Peyer's patch (tissue), 4 donors: ENCODE results near the gene PLCL1. TPM values are rescaled to one million over a fixed set of nuclear protein-coding genes. Genes with fewer than 3 reads are reported as not detected.

Experiments
- DNase-seq, 3 donors: peaks; one replicate each; pipeline ENCODE4 v3.0.0-alpha.2; 2017 to 2019
- H3K27ac ChIP-seq, 4 donors: fragments of 200-600 bp; sonication (generic); one replicate each; pipeline ENCODE4 v1.5.1; 2016 to 2019
- H3K27me3 ChIP-seq, 2 donors: fragments of 200-600 bp; sonication (generic); one replicate each; pipeline ENCODE4 v1.5.1; 2019
- H3K36me3 ChIP-seq, 3 donors: fragments of 200-600 bp; sonication (generic); one replicate each; pipeline ENCODE4 v1.5.1; 2016 to 2019
- H3K4me1 ChIP-seq, 4 donors: fragments of 200-600 bp; sonication (generic); one replicate each; pipeline ENCODE4 v1.5.1; 2016 to 2019
- H3K4me3 ChIP-seq, 4 donors: fragments of 200-600 bp; sonication (generic); 1 replicate in 3 of 4; 2 replicates in 1 of 4; pipeline ENCODE4 v1.5.1; 2016 to 2019; ENCODE audit warnings: mild to moderate bottlenecking in 1 of 4
- H3K9me3 ChIP-seq, 4 donors: fragments of 200-600 bp; sonication (generic); one replicate each; pipeline ENCODE4 v1.5.1; 2016 to 2019; ENCODE audit warnings: mild to moderate bottlenecking in 1 of 4
- POLR2A ChIP-seq, 2 donors: fragments of 450-650 bp; IDR thresholded peaks; one replicate each; pipeline ENCODE4 v1.5.1; 2017; ENCODE audit warnings: antibody characterized with exemption in 2 of 2, mild to moderate bottlenecking in 2 of 2, moderate library complexity in 2 of 2
- total RNA-seq, 4 donors: library from RNA; depleted of rRNA; stranded (reverse); fragments of >200 nt; gene quantifications; one replicate each; pipeline ENCODE4 v1.1.0, GENCODE V29; 2016
- TF ChIP-seq, protein P1 (sequence below), 6 experiments: fragments of 450-650 bp in 4 of 6; fragments of 200-600 bp in 2 of 6; sonication (generic) in 1 of 6; IDR thresholded peaks; one replicate each; pipeline ENCODE4 v1.5.1; 2017 to 2019; ENCODE audit warnings: antibody characterized with exemption in 6 of 6, mild to moderate bottlenecking in 3 of 6, moderate library complexity in 1 of 6

The PLCL1 gene
- total RNA-seq, 4 donors from 2014 or later = 1.9 to 5.8 (median 2.8) TPM; not detected in 1

DNA sequence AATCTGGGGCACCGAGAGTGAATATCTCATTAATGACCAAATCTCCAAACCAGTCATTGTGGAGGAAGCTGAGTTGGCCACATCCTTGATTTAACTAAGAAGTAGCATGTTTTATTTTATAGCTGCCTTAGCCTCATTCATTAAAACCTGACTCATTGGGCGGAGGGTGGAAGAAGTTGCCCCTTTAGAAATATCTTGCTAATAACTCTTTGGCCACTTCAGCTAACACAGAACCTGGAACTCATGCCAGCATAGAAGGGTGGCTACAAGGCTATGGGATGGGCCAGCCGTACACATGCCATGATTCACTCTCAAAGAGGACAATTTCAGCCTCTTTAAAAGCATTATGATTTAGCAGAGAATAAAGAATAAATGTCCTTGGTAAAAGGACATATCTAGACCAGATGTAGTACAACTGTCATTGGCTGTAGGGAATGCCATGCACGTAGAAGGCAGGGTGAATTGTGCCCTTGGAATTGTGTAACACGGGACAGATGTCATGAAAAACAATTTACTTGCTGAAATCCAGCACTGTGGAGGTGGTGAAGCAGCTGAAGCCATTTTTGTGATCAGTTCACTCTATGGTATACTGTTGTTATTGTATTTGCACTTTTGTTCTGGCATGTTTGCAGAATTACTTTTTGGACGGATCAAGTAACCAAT is 330.0 kb downstream of the PLCL1 start:
- Histone ChIP-seq H3K4me1 (no peaks in the 10 kb centered on the region), H3K27ac (no peak overlapping the region), H3K9me3 (no peaks in the 10 kb centered on the region), H3K27me3 (no peaks in the 10 kb centered on the region), H3K36me3 (no peaks in the 10 kb centered on the region), H3K4me3 (no peak overlapping the region)
- DNase-seq = no peak
- TF ChIP-seq, protein P1, sequence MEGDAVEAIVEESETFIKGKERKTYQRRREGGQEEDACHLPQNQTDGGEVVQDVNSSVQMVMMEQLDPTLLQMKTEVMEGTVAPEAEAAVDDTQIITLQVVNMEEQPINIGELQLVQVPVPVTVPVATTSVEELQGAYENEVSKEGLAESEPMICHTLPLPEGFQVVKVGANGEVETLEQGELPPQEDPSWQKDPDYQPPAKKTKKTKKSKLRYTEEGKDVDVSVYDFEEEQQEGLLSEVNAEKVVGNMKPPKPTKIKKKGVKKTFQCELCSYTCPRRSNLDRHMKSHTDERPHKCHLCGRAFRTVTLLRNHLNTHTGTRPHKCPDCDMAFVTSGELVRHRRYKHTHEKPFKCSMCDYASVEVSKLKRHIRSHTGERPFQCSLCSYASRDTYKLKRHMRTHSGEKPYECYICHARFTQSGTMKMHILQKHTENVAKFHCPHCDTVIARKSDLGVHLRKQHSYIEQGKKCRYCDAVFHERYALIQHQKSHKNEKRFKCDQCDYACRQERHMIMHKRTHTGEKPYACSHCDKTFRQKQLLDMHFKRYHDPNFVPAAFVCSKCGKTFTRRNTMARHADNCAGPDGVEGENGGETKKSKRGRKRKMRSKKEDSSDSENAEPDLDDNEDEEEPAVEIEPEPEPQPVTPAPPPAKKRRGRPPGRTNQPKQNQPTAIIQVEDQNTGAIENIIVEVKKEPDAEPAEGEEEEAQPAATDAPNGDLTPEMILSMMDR (IDR thresholded peaks at IDR 0.05) = no peak
- TF ChIP-seq POLR2A (IDR thresholded peaks at IDR 0.05) = no peak

DNA sequence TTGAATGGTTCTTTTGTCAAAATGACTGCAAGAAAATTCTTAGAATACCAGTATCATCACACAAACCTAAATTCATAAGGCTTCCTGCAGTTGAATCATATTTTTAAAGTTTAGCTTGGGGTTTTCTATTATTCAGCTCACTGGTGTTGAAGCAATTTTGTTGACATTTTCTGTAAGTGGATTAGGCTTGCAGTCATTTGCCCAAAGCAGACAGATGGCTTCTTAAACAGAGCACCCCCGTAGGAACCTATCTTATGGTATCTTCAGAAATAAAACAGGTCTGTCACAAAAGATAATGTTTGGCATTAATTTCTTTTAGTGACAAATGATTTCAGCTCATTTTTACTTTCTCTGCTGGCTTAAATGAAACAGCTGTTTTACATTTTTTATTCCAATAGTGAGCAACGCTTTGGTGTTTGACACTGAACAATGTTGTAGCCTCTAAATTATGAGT is 331.1 kb downstream of the PLCL1 start:
- H3K4me1 ChIP-seq = no peaks in the 10 kb centered on the region
- H3K36me3 ChIP-seq = no peaks in the 10 kb centered on the region
- no peaks in the 10 kb centered on the region for H3K27me3 ChIP-seq
- H3K27ac ChIP-seq = no peak overlapping the region
- H3K9me3 ChIP-seq = no peaks in the 10 kb centered on the region
- no peak overlapping the region for H3K4me3 ChIP-seq
- no peak for DNase-seq
- TF ChIP-seq, protein P1 (IDR thresholded peaks at IDR 0.05) = no peak
- no peak for TF ChIP-seq POLR2A (IDR thresholded peaks at IDR 0.05)

GRCh38 chr2:198136142-198136541 is 331.7 kb downstream of the PLCL1 start:
- Histone ChIP-seq H3K4me3 (no peak overlapping the region), H3K36me3 (no peaks in the 10 kb centered on the region), H3K27me3 (no peaks in the 10 kb centered on the region), H3K4me1 (no peaks in the 10 kb centered on the region), H3K9me3 (no peaks in the 10 kb centered on the region), H3K27ac (no peak overlapping the region)
- no peak for DNase-seq
- TF ChIP-seq, protein P1 (IDR thresholded peaks at IDR 0.05) = no peak
- no peak for TF ChIP-seq POLR2A (IDR thresholded peaks at IDR 0.05)

DNA sequence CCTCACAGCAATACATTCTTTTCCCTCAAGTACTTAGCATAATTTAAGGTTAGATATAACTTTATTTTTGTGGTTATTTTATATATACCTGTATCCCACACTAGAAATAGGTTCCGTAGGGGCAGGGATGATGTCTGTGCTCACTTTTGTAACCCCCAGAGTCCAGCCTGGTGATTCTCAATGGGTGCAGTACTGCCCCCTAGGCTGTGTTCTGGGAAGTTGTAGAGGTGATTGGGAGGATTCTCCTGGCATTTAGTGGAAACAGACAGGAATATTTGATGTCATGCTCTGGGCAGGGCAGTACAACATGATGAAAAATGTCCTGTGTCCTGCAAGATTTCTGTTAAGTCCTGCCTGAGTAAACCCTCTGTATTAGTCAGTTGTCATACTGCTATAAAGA is 333.3 kb downstream of the PLCL1 start:
- Histone ChIP-seq H3K27me3 (no peaks in the 10 kb centered on the region), H3K4me3 (no peak overlapping the region), H3K27ac (no peak overlapping the region), H3K4me1 (no peaks in the 10 kb centered on the region), H3K9me3 (no peaks in the 10 kb centered on the region), H3K36me3 (no peaks in the 10 kb centered on the region)
- TF ChIP-seq, protein P1 (IDR thresholded peaks at IDR 0.05) = no peak
- TF ChIP-seq POLR2A (IDR thresholded peaks at IDR 0.05) = no peak
- no peak for DNase-seq

DNA sequence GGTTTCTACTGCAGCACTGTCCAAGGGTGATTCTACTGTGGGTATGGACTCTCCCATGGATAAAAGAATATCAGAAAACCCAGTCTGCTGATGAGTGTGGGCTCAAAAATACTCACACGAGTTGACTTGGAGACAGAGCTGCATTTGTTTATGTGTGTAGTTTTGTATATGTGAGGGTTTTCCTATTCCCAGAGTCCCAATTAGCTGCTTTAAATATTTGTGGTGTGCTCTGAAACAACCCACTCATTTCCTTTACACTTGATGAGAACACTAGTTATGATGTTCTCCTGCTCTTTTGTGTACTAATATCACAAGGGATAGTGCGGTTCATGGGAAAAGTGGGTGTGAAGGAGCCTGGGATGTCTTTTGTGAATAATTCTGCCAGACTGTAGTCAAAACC is 337.3 kb downstream of the PLCL1 start:
- TF ChIP-seq, protein P1 (IDR thresholded peaks at IDR 0.05) = no peak
- TF ChIP-seq POLR2A (IDR thresholded peaks at IDR 0.05) = no peak
- no peaks in the 10 kb centered on the region for H3K27me3 ChIP-seq
- H3K36me3 ChIP-seq = no peaks in the 10 kb centered on the region
- no peak overlapping the region for H3K4me3 ChIP-seq
- H3K9me3 ChIP-seq = no peaks in the 10 kb centered on the region
- H3K4me1 ChIP-seq = no peaks in the 10 kb centered on the region
- no peak for DNase-seq
- H3K27ac ChIP-seq = no peak overlapping the region
